ENCODE results near the gene ANXA6. TPM values are rescaled to one million over a fixed set of nuclear protein-coding genes. Genes with fewer than 3 reads are reported as not detected.

The ANXA6 gene
- total RNA-seq, 1 experiment from 2014 or later, result 98.7 TPM

GRCh38 chr5:151079838-151080612 is 77.6 kb downstream of the ANXA6 start:
- Histone ChIP-seq H3K23ac (ENCODE audit: insufficient read length, low read depth, low read length) (no peak overlapping the region), H3K9ac (ENCODE audit: extremely low read depth, insufficient read length, low read length) (peak overlapping the region; percentile 35), H3T11ph (ENCODE audit: low read length) (no peak overlapping the region), H2AFZ (ENCODE audit: low read length) (no peak overlapping the region), H2AK5ac (ENCODE audit: insufficient read length, low read length) (no peak overlapping the region), H3K27me3 (ENCODE audit: insufficient read depth, low read length) (no peaks in the 10 kb centered on the region), H3K27ac (ENCODE audit: insufficient read length, low read depth, low read length) (no peak overlapping the region), H3K14ac (ENCODE audit: insufficient read depth, low read length) (no peak overlapping the region; the same call in 1 of the 2 replicates), H3K4ac (ENCODE audit: low read depth, low read length) (no peak overlapping the region), H2BK15ac (ENCODE audit: low read depth, low read length) (no peak overlapping the region), H4K8ac (replicated peaks; ENCODE audit: insufficient read length, low read depth, low read length) (no peak overlapping the region), H4K20me1 (ENCODE audit: control insufficient read depth, insufficient read depth, insufficient read length) (no peaks in the 10 kb centered on the region), H3K79me1 (ENCODE audit: insufficient read depth, low read depth, low read length, poor library complexity, severe bottlenecking) (no peaks in the 10 kb centered on the region), H3K23me2 (ENCODE audit: insufficient read length, low read depth, low read length, poor library complexity, severe bottlenecking) (peaks cover 5% of the 10 kb centered on the region), H4K5ac (ENCODE audit: insufficient read length, low read depth, low read length) (no peak overlapping the region), H2BK20ac (ENCODE audit: low read depth, low read length, poor library complexity, severe bottlenecking) (no peak overlapping the region), H3K9me3 (ENCODE audit: control insufficient read depth, low read depth, low read length) (no peaks in the 10 kb centered on the region), H3K4me2 (ENCODE audit: insufficient read depth, insufficient read length, low read length) (peak overlapping the region; percentile 67), H2BK12ac (ENCODE audit: insufficient read length, low read depth, low read length) (no peak overlapping the region), H4K91ac (ENCODE audit: insufficient read length, low read depth, low read length) (no peak overlapping the region), H3K56ac (ENCODE audit: insufficient read length, low read depth, low read length) (no peak overlapping the region), H2BK5ac (ENCODE audit: insufficient read length, low read length) (no peak overlapping the region), H3K18ac (ENCODE audit: insufficient read length, low read depth, low read length) (no peak overlapping the region), H3K4me1 (ENCODE audit: insufficient read depth, low read length) (no peaks in the 10 kb centered on the region), H3K79me2 (ENCODE audit: insufficient read depth, low read length) (peaks cover 2% of the 10 kb centered on the region; the same call in 1 of the 2 replicates), H2BK120ac (ENCODE audit: low read depth, low read length, poor library complexity, severe bottlenecking) (no peak overlapping the region)
- DNase-seq, result no peak
- Mint-ChIP-seq H3K4me3 (peak overlapping the region; percentile 78 to 91), H3K4me1 (peaks cover 19 to 27% of the 10 kb centered on the region in 2 experiments), H3K27ac (peak overlapping the region in 1 of 3 experiments; percentile 55; a peak in 1 of 7 replicates), H3K27me3 (ENCODE audit: low read depth) (no peaks in the 10 kb centered on the region; the same call in 1 of the 2 replicates), H3K9me3 (no peaks in the 10 kb centered on the region), H3K36me3 (ENCODE audit: insufficient read depth in 1 of 3, low read depth in 3 of 3) (no peaks in the 10 kb centered on the region; a peak in 2 of 7 replicates)
- TF ChIP-seq CTCF (conservative IDR thresholded peaks at IDR 0.05), result no peak
- WGBS (ENCODE audit: extremely low coverage, insufficient read length, low lambda C conversion rate), result 100% methylated on average over 1 of the region's 21 CpGs
